SK-N-SH (cell line): ENCODE data around the gene TTC9C. TPM values are rescaled to one million over a fixed set of nuclear protein-coding genes. Genes with fewer than 3 reads are reported as not detected.

Experiments
- CTCF ChIA-PET: fragments of 300-600, 350-600 bp; formaldehyde crosslinking; extraction: SDS; loops from one replicate; lab custom pipeline; 2021; lab: Yijun Ruan, JAX
- POLR2A ChIA-PET: fragments of 350-600 bp; sonication (Branson Sonifier 250); formaldehyde crosslinking; extraction: SDS; loops from one replicate; lab custom pipeline; 2020; ENCODE audit warnings: antibody characterized with exemption, inconsistent platforms; lab: Yijun Ruan, JAX
- DNase-seq: peaks from one replicate; pipeline ENCODE4 v3.0.0; 2012
- H2AFZ ChIP-seq: fragments of 200-600 bp; sonication (generic); 2 replicates; pipeline ENCODE4 v1.8.1; 2016; ENCODE audit warnings: antibody characterized with exemption, mild to moderate bottlenecking, low read depth
- H3F3A ChIP-seq: fragments of 200-600 bp; sonication (generic); replicated peaks from 2 replicates; pipeline ENCODE3; 2016; ENCODE audit warnings: antibody characterized with exemption, mild to moderate bottlenecking; ENCODE audit not compliant: insufficient read depth
- H3K27ac ChIP-seq, 2 experiments: fragments of 200-500 bp in 1 of 2; fragments of 200-600 bp in 1 of 2; sonication (Bioruptor generic) in 1 of 2; sonication (generic), shearing (Covaris generic) in 1 of 2; 2 replicates each; pipeline versions ENCODE4 v1.5.1 to v1.6.1; 2014 to 2016; ENCODE audit warnings: low read depth in 2 of 2, inconsistent platforms in 1 of 2, low read length in 1 of 2, mild to moderate bottlenecking in 1 of 2, mixed read lengths in 1 of 2
- H3K27me3 ChIP-seq: fragments of 200-600 bp; sonication (generic), shearing (Covaris generic); 2 replicates; pipeline ENCODE4 v1.6.1; 2016; ENCODE audit warnings: mixed run types; ENCODE audit not compliant: insufficient read depth
- H3K36me3 ChIP-seq, 2 experiments: fragments of 200-500 bp in 1 of 2; fragments of 200-600 bp in 1 of 2; sonication (Bioruptor generic) in 1 of 2; sonication (generic) in 1 of 2; replicated peaks in 1 of 2; 2 replicates each; pipeline versions ENCODE3 to v1.5.1; 2014 to 2016; ENCODE audit warnings: low read length in 1 of 2, mild to moderate bottlenecking in 1 of 2; ENCODE audit not compliant: insufficient read depth in 2 of 2, control insufficient read depth in 1 of 2
- H3K4me1 ChIP-seq, 2 experiments: fragments of 200-500 bp in 1 of 2; fragments of 200-600 bp in 1 of 2; sonication (Bioruptor generic) in 1 of 2; sonication (generic), shearing (Covaris generic) in 1 of 2; 2 replicates each; pipeline versions ENCODE4 v1.5.1 to v1.6.1; 2014 to 2016; ENCODE audit warnings: low read depth in 1 of 2, low read length in 1 of 2, mixed run types in 1 of 2; ENCODE audit not compliant: insufficient read depth in 2 of 2, control insufficient read depth in 1 of 2
- H3K4me2 ChIP-seq: fragments of 200-600 bp; sonication (generic), shearing (Covaris generic); 2 replicates; pipeline ENCODE4 v1.6.1; 2017; ENCODE audit warnings: mixed run types
- H3K4me3 ChIP-seq, 2 experiments: fragments of 200-500 bp in 1 of 2; fragments of 200-600 bp in 1 of 2; sonication (Bioruptor generic) in 1 of 2; sonication (generic), shearing (Covaris generic) in 1 of 2; 2 replicates each; pipeline versions ENCODE4 v1.5.1 to v1.8.1; 2014 to 2016; ENCODE audit warnings: low read depth in 2 of 2, inconsistent platforms in 1 of 2, low read length in 1 of 2, mild to moderate bottlenecking in 1 of 2, mixed read lengths in 1 of 2, moderate library complexity in 1 of 2
- H3K79me2 ChIP-seq: fragments of 200-600 bp; sonication (generic); 2 replicates; pipeline ENCODE4 v1.8.1; 2017; ENCODE audit warnings: mild to moderate bottlenecking; ENCODE audit not compliant: insufficient read depth
- H3K9ac ChIP-seq: fragments of 200-600 bp; sonication (generic); 2 replicates; pipeline ENCODE4 v1.6.1; 2017; ENCODE audit warnings: mixed run types
- H3K9me2 ChIP-seq: fragments of 200-600 bp; sonication (generic); 2 replicates; pipeline ENCODE4 v1.6.1; 2017; ENCODE audit warnings: mixed run types
- H3K9me3 ChIP-seq: fragments of 200-600 bp; sonication (generic); 2 replicates; pipeline ENCODE4 v1.6.1; 2017; ENCODE audit warnings: mixed run types, mild to moderate bottlenecking, moderate library complexity
- H4K20me1 ChIP-seq: fragments of 200-600 bp; sonication (generic); 2 replicates; pipeline ENCODE4 v1.6.1; 2017; ENCODE audit warnings: mild to moderate bottlenecking, mixed run types; ENCODE audit not compliant: insufficient read depth
- CHD2 ChIP-seq: fragments of 150-350 bp; IDR thresholded peaks from 2 replicates; pipeline ENCODE4 v1.6.1; 2018; ENCODE audit warnings: low read length; ENCODE audit not compliant: partially characterized antibody
- ELF1 ChIP-seq: IDR thresholded peaks from 2 replicates; pipeline ENCODE4 v1.4.0; 2012
- FOXJ3 ChIP-seq: sonication (generic); formaldehyde crosslinking; IDR thresholded peaks from 2 replicates; pipeline ENCODE4 v1.5.1; 2020; ENCODE audit warnings: mild to moderate bottlenecking, missing genetic modification reagents
- IRF3 ChIP-seq: fragments of 150-350 bp; IDR thresholded peaks from 2 replicates; pipeline ENCODE4 v1.6.1; 2016; ENCODE audit warnings: mild to moderate bottlenecking, low read depth, low read length
- JUND ChIP-seq: IDR thresholded peaks from 2 replicates; pipeline ENCODE4 v1.4.0; 2012
- MEF2A ChIP-seq: IDR thresholded peaks from 2 replicates; pipeline ENCODE4 v1.4.0; 2012; ENCODE audit warnings: low read depth, borderline replicate concordance
- MXI1 ChIP-seq: IDR thresholded peaks from 2 replicates; pipeline ENCODE4 v1.6.1; 2012; ENCODE audit warnings: mild to moderate bottlenecking, low read depth, low read length, improper control_type of control experiment
- PBX3 ChIP-seq: IDR thresholded peaks from 2 replicates; pipeline ENCODE4; 2012
- POLR2AphosphoS5 ChIP-seq: IDR thresholded peaks from 2 replicates; pipeline ENCODE4 v1.6.1; 2012; ENCODE audit warnings: low read depth, low read length
- REST ChIP-seq: IDR thresholded peaks from 2 replicates; pipeline ENCODE4 v1.6.1; 2012; ENCODE audit warnings: mild to moderate bottlenecking, low read depth, low read length, moderate library complexity
- RXRA ChIP-seq: IDR thresholded peaks from 2 replicates; pipeline ENCODE4 v1.4.0; 2012; ENCODE audit warnings: low read depth, mild to moderate bottlenecking, borderline replicate concordance
- TAF1 ChIP-seq: IDR thresholded peaks from 2 replicates; pipeline ENCODE4 v1.6.1; 2012; ENCODE audit warnings: low read depth, mild to moderate bottlenecking, low read length, moderate library complexity, borderline replicate concordance
- TCF12 ChIP-seq: IDR thresholded peaks from 2 replicates; pipeline ENCODE4 v1.4.0; 2012
- TEAD4 ChIP-seq: IDR thresholded peaks from 2 replicates; pipeline ENCODE4 v1.4.0; 2012; ENCODE audit warnings: mild to moderate bottlenecking, borderline replicate concordance; ENCODE audit not compliant: insufficient read depth
- YY1 ChIP-seq: IDR thresholded peaks from 2 replicates; pipeline ENCODE4 v1.4.0; 2012; ENCODE audit warnings: low read depth, mild to moderate bottlenecking
- WGBS: methylation state at CpG from one replicate; pipeline ENCODE4 v1.1.6; 2017; ENCODE audit warnings: low lambda C conversion rate; 5-methylcytosine and 5-hydroxymethylcytosine counted together
- polyA plus RNA-seq, 3 experiments: library from polyadenylated mRNA; depleted of rRNA; stranded (reverse); fragments of >200 nt; gene quantifications; 2 replicates each; pipeline ENCODE4 v1.2.3, GENCODE V29; 2012

Gene TTC9C
- polyA plus RNA-seq, 1 of the 3 experiments (the other 2 are of a cell fraction): 31.3 TPM

GRCh38 chr11:62775646-62776045 lies 47.4 kb downstream of the TTC9C start:
- Histone ChIP-seq H3K9me3 (no peaks in the 10 kb centered on the region), H2AFZ (no peak overlapping the region), H3K4me2 (no peak overlapping the region), H3K4me1 (peaks cover 0 to 6% of the 10 kb centered on the region in 2 experiments; a peak in 1 of 4 replicates), H3K9me2 (no peaks in the 10 kb centered on the region), H4K20me1 (no peaks in the 10 kb centered on the region), H3K4me3 (no peak overlapping the region), H3K79me2 (peaks cover 32% of the 10 kb centered on the region), H3K27me3 (no peaks in the 10 kb centered on the region), H3K36me3 (peaks cover 5 to 6% of the 10 kb centered on the region in 2 experiments), H3K9ac (no peak overlapping the region), H3K27ac (no peak overlapping the region), H3F3A (peaks cover 10% of the 10 kb centered on the region)
- TF ChIP-seq TEAD4: no peak
- TF ChIP-seq TCF12: no peak
- TF ChIP-seq MEF2A: no peak
- TF ChIP-seq CHD2: no peak
- TF ChIP-seq FOXJ3 (CRISPR knock-in tag): no peak
- TF ChIP-seq REST: no peak
- no peak for TF ChIP-seq MXI1
- no peak for TF ChIP-seq TAF1
- TF ChIP-seq IRF3: no peak
- TF ChIP-seq YY1: no peak
- no peak for TF ChIP-seq ELF1
- TF ChIP-seq JUND: no peak
- TF ChIP-seq POLR2AphosphoS5: no peak
- TF ChIP-seq PBX3: no peak
- TF ChIP-seq RXRA: no peak
- no peak for DNase-seq
- WGBS: 95% methylated on average over 17 of the region's 17 CpGs
- CTCF ChIA-PET: interaction anchor here (9.8 kb wide), 1 partner anchor 11 kb away, joined by 130 read pairs; the partner anchor contains the start of gene TMEM179B
- POLR2A ChIA-PET: interaction anchor here (0.7 to 1.8 kb wide), 3 partner anchors 11 to 66 kb away, joined by 3 to 8 read pairs (median 5); partner anchors contain the start of gene ZBTB3
